ENCODE results near the gene KRTAP10-7. TPM values are rescaled to one million over a fixed set of nuclear protein-coding genes. Genes with fewer than 3 reads are reported as not detected.

KRTAP10-7 gene
- total and polyA plus RNA-seq, 2 experiments from 2014 or later: not detected

- H3K4me1 Mint-ChIP-seq: peaks cover 14% of the 10 kb centered on the region
- no peaks in the 10 kb centered on the region for H3K9me2 ChIP-seq (ENCODE audit: insufficient read depth)
- H3K27me3 ChIP-seq (ENCODE audit: insufficient read depth): no peaks in the 10 kb centered on the region
- H2AFZ ChIP-seq: no peak overlapping the region
- H3K27ac Mint-ChIP-seq: no peak overlapping the region
- H3F3A ChIP-seq (replicated peaks; ENCODE audit: low read depth): no peaks in the 10 kb centered on the region
- 0 out of 2 replicates have a peak, but pooled peaks cover 4% of the 10 kb centered on the region for H3K36me3 ChIP-seq (ENCODE audit: insufficient read depth)
- no peak overlapping the region for H3K27ac ChIP-seq (ENCODE audit: low read depth)
- TF ChIP-seq, protein P1, sequence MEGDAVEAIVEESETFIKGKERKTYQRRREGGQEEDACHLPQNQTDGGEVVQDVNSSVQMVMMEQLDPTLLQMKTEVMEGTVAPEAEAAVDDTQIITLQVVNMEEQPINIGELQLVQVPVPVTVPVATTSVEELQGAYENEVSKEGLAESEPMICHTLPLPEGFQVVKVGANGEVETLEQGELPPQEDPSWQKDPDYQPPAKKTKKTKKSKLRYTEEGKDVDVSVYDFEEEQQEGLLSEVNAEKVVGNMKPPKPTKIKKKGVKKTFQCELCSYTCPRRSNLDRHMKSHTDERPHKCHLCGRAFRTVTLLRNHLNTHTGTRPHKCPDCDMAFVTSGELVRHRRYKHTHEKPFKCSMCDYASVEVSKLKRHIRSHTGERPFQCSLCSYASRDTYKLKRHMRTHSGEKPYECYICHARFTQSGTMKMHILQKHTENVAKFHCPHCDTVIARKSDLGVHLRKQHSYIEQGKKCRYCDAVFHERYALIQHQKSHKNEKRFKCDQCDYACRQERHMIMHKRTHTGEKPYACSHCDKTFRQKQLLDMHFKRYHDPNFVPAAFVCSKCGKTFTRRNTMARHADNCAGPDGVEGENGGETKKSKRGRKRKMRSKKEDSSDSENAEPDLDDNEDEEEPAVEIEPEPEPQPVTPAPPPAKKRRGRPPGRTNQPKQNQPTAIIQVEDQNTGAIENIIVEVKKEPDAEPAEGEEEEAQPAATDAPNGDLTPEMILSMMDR (conservative IDR thresholded peaks at IDR 0.05; ENCODE audit: low read depth in 2 of 2): no peak
- TF ChIP-seq ZNF331 (CRISPR knock-in tag; IDR thresholded peaks at IDR 0.05; ENCODE audit: low read depth) (no peak), ZNF114 (CRISPR knock-in tag; IDR thresholded peaks at IDR 0.05) (no peak), ZNF462 (CRISPR knock-in tag; IDR thresholded peaks at IDR 0.05) (no peak), ETS1 (IDR thresholded peaks at IDR 0.05) (no peak), JUNB (IDR thresholded peaks at IDR 0.05; ENCODE audit: unreplicated experiment) (no peak), POLR2AphosphoS5 (IDR thresholded peaks at IDR 0.05; ENCODE audit: low read depth) (no peak), NANOG (IDR thresholded peaks at IDR 0.05; ENCODE audit: borderline replicate concordance) (no peak), CREB1 (CRISPR knock-in tag; IDR thresholded peaks at IDR 0.05; ENCODE audit: low read depth) (no peak), EZH2 (IDR thresholded peaks at IDR 0.05; ENCODE audit: low read depth, unreplicated experiment) (no peak), EZH2phosphoT487 (IDR thresholded peaks at IDR 0.05; ENCODE audit: unreplicated experiment) (no peak), STAT1 (IDR thresholded peaks at IDR 0.05; ENCODE audit: unreplicated experiment) (no peak)
- TF ChIP-seq, protein P2, sequence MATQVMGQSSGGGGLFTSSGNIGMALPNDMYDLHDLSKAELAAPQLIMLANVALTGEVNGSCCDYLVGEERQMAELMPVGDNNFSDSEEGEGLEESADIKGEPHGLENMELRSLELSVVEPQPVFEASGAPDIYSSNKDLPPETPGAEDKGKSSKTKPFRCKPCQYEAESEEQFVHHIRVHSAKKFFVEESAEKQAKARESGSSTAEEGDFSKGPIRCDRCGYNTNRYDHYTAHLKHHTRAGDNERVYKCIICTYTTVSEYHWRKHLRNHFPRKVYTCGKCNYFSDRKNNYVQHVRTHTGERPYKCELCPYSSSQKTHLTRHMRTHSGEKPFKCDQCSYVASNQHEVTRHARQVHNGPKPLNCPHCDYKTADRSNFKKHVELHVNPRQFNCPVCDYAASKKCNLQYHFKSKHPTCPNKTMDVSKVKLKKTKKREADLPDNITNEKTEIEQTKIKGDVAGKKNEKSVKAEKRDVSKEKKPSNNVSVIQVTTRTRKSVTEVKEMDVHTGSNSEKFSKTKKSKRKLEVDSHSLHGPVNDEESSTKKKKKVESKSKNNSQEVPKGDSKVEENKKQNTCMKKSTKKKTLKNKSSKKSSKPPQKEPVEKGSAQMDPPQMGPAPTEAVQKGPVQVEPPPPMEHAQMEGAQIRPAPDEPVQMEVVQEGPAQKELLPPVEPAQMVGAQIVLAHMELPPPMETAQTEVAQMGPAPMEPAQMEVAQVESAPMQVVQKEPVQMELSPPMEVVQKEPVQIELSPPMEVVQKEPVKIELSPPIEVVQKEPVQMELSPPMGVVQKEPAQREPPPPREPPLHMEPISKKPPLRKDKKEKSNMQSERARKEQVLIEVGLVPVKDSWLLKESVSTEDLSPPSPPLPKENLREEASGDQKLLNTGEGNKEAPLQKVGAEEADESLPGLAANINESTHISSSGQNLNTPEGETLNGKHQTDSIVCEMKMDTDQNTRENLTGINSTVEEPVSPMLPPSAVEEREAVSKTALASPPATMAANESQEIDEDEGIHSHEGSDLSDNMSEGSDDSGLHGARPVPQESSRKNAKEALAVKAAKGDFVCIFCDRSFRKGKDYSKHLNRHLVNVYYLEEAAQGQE (IDR thresholded peaks at IDR 0.05; ENCODE audit: unreplicated experiment): no peak
- H3K27me3 Mint-ChIP-seq (ENCODE audit: insufficient read depth, low read depth, poor library complexity): peaks cover 8% of the 10 kb centered on the region
- no peaks in the 10 kb centered on the region for H3K79me2 ChIP-seq (replicated peaks; ENCODE audit: insufficient read depth)
- no peak overlapping the region for H3K4me2 ChIP-seq
- no peaks in the 10 kb centered on the region for H4K20me1 ChIP-seq (replicated peaks; ENCODE audit: insufficient read depth)
- H3K4me3 Mint-ChIP-seq: no peak overlapping the region
- DNase-seq (ENCODE audit: low spot score): no peak
- no peak overlapping the region for H3K4me3 ChIP-seq
- H3K4me1 ChIP-seq (ENCODE audit: insufficient read depth): no peaks in the 10 kb centered on the region
- H3K9me3 Mint-ChIP-seq: peaks cover 43% of the 10 kb centered on the region
- H3K36me3 Mint-ChIP-seq (ENCODE audit: low read depth): peaks cover 19% of the 10 kb centered on the region
- ATAC-seq: no peak
Measured at GRCh38 chr21:44612669-44613229, 12.4 kb downstream of the KRTAP10-7 start.
